ENCODE data around the gene UGT3A2.
"Not testable (repeated sequence)": the region's sequence is repeated elsewhere in the genome, so short reads cannot be mapped to it uniquely, and the experiment has no call there.

UGT3A2 gene

DNA sequence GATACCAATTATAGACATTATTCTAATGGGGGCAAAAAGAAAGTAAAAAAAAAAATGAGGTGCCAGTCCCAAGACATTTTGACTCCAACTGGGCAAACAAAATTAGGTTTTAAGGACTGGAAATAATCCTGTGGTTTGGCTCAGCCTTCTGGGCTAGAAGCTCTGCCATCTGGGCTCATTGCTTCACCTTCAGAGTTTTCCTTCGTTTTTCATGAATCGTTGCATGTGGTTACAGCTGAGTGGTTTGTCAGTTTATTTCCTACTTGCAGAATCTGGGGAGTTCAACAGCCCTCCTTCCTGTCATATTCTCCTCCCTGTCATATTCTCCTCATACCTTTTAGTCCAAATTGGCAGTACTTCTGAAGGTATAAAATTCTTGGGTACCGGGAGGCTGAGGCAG is 12.0 kb downstream of the UGT3A2 start:
- no peak for DNase-seq (ENCODE audit: low read depth)

DNA sequence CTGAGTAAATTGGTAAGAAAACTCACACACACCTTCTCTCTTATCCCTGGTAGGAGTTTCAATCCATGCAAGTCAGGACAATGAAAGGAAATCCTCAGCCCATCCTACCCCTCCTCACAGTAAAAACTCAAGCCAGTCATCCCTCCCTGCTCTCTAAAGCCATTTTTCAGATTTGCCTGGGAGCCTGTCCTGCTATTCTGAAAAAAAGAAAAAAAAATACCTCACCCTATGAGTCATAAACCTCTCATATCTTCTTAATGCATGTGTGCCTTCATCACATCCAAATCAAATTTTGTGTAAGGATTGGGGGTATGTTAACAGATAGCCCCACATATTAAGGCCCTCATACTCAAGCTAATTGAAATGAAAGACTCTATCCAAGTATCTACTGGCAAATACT is 14.1 kb downstream of the UGT3A2 start:
- no peak for DNase-seq (ENCODE audit: low read depth)

DNA sequence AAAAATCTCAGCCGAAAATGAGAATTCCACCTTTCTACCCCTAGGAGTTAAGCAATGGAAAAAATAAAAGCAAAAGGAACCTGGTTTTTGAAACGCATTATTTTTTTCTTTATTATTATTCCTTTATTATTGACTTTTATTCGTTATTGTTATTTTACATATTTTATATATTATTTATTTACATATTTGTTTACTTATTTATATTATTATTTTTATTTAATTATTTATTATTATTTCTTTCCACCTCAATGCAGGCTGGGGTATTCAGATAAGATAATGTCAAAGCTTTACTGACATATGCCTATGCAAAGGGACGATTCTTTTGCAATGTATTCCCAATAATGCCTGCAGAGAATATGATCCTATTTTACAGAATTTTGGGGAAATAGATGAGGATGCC is 16.7 kb downstream of the UGT3A2 start:
- DNase-seq (ENCODE audit: low read depth), result no peak

DNA sequence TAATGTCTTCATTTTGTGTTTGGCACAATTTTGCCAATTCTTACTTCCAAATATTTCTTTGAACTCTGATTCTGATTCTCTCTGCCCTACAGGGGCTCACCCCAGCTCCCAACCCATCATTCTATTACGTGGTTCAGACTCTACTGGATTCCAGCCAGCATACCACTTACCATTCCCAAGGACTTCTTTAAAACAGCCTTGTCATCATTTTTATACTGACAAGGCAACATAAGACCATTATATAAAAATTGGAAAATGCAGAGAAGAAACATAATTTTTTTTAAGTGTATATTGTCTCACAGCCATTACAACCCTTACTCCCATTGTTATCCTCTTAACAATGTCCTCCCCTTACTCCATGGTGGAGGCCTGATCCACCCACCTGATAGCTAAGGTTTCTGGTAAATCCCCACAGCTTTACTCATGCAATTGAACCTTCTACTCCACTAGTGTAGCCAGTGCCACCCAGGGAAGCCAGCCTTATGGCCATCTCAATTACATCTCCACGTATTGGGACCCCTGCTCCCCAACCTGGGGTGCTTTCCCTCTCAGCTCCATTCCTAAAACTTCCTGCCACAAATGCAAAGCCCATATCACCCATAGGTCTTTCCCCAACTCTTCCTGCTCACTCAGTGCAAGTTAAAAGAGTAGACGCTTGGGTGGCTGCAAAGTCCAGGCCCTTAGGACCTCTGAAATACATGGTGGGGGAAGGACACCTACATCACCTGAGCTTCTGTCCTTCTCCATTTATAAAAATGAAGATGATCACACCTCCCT is 19.1 kb downstream of the UGT3A2 start:
- DNase-seq (ENCODE audit: low read depth), result no peak

DNA sequence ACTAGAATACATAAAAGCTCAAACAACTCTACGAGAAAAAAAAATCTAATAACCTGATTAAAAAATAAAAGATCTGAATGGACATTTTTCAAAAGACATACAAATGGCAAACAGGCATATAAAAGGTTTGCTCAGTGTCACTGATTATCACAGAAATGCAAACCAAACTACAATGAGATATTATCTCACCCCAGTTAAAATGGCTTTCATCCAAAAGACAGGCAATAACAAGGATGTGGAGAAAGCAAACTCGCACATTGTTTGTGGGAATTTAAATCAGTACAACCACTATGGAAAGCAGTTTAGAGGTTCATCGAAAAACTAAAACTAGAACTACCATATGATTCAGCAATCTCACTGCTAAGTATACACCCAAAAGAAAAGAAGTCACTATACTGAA is 20.8 kb downstream of the UGT3A2 start:
- no peak for DNase-seq (ENCODE audit: low read depth)

DNA sequence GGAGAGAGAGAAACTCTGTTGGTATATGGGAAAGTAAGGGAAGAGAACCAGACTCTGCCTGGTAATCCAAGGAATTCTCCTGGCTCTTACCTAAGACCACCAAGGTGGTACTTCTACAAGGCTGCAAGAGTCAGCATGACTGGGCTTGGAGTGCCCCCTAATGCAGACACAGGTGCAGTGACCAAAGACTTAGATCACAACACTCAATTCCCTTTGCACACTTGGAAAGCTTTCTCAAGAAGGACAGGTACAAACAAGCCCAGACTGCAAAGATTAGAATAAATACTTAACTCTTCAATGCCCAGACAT is 25.2 kb downstream of the UGT3A2 start:
- no peak for DNase-seq (ENCODE audit: low read depth)

DNA sequence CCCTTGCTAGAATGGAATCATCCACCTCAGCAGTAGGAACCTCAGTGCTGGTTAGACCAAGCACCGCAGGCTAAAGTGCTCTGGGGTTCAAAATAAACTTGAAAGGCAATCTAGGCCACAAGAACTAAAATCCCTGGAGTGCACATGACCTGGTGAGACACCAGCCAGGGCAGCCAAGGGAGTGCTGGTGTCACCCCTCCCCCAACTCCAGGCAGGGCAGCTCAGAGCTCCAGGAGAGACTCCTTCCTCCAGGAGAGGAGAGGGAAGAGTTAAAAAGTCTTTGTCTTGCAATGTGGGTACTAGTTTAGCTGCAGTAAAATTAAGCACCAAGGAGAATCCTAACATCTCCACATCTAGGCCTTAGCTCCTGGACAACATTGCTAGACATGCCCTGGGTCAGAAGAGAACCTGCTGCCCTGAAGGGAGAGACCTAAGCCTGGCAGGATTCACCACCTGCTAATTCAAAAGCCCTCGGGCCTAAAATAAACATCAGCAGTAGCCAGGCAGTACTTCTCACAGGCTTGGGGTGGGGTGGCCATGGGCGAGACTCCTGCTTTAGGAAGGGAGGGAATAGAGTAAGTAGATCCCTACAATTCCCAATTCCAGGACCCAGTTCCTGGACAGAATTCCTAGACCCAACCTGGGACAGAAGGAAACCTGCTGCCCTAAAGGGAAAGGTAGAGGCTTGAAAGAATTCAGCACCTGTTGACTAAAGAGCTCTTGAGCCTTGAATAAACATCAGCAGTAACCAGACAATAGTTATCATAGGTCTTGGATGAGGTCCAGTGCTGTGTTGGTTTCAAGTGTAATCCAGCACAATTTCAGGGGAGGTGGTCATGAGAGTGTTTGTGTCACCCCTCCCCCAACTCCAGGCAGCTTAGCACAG is 25.8 kb downstream of the UGT3A2 start:
- DNase-seq (ENCODE audit: low read depth), result no peak

DNA sequence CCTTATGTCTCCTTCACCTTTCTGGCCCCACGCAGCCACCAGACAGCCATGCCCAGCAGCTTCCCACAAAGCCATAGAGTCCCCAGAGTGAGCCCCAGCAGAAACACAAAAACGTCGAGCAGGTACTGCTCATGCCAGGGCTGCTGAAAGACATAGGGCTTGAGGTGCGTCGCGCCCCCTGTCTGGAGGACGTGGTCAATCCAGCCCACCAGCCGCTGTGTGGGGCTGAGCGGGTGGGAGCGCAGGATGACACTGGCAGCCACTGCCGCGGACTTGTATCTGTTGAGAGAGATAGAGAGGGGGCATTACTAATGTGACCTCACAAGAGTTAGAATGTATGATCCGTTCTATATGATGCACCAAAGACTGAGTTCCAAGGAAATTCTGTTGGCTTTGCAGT is 31.0 kb downstream of the UGT3A2 start:
- no peak for DNase-seq (ENCODE audit: low read depth)

DNA sequence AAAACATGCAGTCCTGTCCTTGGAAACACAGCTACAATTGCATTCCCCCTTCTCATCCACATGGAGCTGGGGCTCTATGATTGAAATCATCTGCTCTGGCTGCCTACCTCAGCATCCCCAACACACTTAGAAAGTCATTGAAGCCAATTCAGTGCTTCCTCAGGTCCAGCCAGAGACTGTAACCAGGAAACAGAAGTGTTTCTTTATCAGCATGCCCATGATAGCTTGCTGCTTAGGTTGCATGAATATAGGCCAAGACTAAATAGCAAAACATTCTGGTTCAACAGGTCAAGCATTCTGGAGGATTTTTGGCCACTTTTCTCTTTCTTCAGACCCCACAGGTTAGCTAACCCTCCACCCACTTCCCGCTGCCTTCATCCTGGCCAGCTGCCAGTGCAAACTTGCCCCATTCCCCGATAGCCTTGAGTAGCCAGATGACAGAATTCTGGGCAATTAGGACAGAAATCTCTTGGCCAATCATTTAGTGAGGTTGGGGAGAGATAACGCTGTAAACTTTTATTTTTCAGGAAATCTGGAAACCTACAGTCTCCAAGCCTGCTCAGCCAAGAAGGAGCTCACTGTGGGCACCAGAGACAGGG is 32.0 kb downstream of the UGT3A2 start:
- DNase-seq (ENCODE audit: low read depth), result not testable (repeated sequence)

DNA sequence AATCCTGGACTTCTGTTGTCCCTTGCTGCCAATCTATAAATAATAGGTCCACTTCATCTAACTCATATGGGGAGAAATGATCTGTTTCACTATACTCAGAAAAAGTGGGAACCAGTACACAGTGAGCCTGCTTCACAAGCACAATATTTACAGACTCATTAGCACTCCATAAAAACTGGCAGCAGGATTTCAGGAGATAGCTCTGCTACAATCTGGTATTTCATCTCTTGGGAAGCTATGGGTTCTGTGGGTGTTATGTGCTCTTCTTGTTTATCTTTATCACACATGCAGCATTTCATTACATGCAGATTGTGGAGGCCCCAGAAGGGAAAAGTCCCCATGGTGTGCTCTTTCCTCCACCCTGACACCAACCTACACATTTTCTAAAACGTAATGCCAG is 33.2 kb downstream of the UGT3A2 start:
- DNase-seq (ENCODE audit: low read depth), result no peak

DNA sequence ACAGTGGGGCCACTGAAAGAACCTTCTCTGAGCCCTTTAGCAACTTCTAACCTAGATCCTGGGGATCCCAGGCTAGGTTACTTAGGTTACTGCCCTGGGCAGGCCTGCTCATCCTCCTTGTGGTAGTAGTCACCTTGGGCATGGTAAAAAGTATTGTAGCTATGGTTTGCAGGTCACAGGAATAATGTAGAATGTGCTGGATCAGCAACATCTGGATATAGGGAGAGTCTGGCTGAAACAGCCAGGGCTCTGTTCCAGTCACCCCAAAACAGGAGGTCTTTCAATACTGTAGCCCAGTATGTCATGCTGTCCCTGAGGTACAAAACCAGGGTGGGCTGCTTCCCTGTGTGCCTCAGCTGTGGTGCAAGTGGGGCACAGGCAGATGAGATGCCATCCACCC is 33.6 kb downstream of the UGT3A2 start:
- DNase-seq (ENCODE audit: low read depth), result no peak

DNA sequence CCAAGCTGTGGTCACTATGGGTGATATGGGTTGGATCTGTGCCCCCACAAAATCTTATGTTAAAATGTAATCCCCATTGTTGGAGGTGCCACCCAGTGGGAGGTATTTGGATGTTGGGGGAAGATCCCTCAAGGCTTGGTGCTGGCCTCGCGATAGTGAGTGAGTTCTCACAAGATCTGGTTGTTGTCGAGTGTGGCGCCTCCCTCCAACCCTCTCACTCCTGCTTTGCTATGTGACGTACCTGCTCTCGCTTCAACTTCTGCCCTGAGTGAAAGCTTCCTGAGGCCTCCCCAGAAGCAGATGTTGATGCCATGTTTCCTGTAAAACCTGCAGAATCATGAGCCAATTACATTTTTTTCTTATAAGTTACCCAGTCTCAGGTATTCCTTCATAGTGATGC is 35.5 kb downstream of the UGT3A2 start:
- DNase-seq (ENCODE audit: low read depth), result no peak

DNA sequence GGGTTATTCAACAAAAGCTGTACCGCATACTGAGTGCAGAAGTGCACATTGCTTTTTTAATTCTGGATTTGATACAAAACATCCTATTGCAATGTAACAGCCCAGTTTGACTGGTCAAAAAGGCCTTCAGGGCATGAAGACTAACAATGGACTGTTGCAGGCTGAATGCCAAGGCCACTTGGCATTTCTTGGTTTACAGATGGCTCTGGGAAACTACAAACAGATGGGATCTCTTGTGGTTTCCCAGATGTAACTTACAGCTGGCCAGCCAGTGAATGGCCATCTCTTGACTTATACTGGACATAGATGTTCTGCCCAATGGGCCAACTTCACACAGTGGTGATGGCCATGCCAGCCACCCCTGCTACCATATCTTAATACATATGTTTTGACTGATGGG is 36.8 kb downstream of the UGT3A2 start:
- DNase-seq (ENCODE audit: low read depth), result no peak

DNA sequence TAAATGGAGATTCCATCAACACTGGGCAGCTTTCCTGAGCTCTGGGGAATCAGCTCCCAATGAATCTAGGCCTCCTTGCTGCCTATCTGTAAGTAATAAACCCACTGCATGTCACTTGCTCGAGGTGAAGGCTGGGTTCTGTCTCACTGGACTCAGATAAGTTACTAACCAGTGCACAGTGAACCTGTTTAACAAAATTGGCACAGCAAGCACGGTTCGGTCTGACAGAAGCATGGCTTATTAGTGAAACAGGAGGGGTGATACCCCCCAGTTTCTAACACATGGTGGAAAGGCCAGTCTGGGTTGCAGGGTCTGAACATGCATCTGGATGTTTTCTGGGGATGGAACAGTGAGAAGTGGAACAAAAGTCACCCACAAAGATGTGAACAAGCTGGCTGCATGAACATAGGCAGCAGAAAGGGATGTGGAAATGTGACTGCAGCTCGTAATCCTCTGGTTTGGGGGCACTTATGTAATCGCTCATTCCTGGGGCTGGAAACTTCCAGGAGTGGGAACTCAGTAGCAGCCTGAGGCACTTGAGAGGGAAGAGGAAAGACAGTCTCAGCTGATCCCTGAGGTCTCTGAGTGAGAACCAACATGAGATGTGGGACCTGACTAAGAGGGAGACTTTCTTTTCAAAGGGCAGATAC is 37.7 kb downstream of the UGT3A2 start:
- DNase-seq (ENCODE audit: low read depth), result no peak

DNA sequence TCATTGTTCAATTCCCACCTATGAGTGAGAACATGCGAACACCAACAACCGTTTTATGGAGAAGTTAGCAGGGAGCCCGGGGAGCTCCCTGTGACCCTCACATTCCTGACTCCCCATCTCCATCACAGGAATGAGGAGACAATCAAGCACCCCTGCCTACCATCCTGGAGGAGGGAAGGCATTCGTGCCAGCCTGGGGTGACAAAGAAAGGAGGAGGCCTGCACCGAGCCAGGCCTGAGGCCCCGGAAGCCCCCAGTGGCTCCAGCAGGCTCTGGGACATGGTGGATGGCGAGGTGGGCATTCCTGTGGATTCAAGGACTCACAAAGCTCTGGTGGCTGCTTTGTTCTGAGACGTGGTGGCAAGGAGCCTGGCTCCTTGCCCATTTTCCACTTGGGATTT is 39.0 kb downstream of the UGT3A2 start:
- no peak for DNase-seq (ENCODE audit: low read depth)

DNA sequence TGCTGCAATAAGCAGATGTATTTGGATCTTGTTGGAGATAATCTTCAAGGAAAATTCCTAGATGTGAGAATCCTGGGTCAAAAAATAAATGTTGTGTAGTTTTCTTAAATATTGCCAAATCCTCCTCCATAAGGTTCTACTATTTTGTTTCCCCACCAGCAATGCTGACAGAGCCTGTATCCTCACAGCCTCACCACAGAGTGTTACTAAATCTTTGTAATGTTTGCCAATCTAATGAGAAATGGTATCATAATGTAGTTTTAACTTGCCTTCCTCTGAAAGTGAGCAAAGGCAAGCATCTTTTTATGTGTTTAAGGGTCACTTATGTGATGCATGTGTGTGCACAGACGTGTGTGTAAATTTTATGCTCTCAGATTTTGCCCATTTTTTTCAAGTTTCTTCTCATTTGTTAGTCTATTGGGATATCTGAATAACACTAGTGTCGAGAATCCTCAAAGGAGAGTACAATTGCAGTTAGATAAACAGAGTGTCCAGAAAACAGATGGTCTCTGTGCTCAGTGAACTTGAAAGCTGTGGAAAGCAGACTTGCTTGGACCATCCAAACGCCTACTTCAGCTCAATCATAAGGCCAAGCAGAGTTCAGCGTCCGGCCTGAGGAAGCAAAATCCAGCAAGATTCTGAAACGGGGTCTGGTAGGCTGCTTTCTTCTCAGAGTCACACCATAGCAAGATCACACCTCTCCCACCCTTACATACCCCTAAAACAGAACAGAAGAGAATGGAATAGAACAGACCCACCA is 39.8 kb downstream of the UGT3A2 start:
- no peak for DNase-seq (ENCODE audit: low read depth)

DNA sequence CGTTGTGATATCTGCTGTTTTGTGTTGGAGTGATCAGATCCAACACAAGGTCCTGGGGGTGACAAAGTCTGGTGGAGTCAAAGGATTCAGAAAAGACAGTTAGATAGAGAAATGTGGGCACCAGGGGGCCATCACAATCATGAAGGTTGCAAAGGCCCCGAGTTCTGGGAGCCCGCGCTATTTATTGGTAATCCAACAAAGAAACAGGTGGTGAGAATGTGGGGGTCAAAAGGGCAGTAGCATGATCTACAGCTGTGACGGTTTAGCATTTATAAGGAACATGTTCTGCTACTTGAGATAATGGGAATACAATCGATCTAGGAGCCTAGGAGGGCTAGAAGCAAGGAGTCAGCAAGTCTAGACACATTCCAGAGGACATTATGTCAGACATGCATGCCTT is 44.4 kb downstream of the UGT3A2 start:
- DNase-seq (ENCODE audit: low read depth), result not testable (repeated sequence)

DNA sequence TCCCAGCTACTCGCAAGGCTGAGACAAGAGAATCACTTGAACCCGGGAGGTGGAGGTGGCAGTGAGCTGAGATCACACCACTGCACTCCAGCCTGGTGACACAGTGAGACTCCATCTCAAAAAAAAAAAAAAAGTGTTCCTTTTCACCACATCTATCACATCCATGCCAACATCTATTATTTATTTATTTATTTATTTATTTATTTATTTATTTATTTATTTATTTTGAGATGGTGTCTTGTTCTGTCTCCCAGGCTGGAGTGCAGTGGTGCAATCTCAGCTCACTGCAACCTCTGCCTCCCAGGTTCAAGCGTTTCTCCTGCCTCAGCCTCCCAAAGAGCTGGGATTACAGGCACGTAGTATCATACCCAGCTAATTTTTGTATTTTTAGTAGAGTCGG is 47.1 kb downstream of the UGT3A2 start:
- not testable (repeated sequence) for DNase-seq (ENCODE audit: low read depth)

DNA sequence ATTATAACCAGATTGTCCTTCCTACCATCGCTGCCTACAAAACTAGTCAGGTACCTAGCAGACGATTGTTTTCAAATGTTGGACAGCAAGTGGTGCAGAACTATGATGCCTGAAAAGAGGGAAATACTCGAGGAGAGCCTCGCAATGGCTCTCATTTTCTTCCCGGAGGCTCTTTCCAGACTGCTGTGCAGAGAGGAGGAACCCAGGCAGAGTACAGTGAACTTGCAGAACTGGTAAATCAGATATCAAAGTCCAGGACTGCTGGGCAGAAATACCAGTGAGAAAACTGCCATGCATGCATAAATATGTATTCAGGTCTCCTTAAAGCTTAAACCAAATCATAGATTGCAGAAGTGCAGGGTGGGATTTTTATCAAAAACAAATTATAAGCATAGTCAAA is 49.1 kb downstream of the UGT3A2 start:
- no peak for DNase-seq (ENCODE audit: low read depth)

DNA sequence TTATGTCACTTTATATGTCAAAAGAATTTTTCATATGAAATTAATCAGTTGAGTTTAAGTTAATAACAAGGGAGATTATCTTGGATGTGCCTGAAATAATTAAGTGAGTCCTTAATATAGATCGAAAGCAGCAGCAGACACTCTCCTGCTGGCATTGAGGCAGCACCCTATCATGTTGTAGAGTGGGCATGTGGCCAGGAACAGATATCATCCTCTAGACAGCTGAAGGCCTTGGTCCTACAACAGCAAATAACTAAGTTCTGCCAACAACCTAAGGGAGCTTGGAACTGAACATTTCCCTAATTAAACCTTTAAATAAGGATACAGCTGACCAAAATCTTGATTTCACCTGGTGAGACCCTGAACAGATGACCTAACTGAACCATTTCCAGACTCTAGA is 49.7 kb downstream of the UGT3A2 start:
- no peak for DNase-seq (ENCODE audit: low read depth)

DNA sequence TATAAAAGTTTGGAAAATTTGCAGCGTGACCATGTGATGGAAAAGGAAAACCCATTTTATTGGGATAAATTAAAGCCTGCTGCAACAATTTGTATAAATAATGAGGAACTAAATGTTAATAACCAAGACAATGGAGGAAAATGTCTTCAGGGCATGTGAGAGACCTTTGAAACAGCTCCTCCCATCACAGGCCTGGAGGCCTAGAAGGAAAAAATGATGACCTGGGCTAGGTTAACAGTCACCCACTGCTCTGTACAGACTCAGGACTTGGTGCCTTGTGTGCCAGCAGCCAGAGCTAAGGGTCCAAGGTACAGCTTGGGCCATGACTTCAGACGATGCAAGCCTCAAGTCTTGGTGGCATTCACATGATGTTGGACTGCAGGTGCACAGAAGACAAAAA is 53.5 kb downstream of the UGT3A2 start:
- DNase-seq (ENCODE audit: low read depth), result no peak

DNA sequence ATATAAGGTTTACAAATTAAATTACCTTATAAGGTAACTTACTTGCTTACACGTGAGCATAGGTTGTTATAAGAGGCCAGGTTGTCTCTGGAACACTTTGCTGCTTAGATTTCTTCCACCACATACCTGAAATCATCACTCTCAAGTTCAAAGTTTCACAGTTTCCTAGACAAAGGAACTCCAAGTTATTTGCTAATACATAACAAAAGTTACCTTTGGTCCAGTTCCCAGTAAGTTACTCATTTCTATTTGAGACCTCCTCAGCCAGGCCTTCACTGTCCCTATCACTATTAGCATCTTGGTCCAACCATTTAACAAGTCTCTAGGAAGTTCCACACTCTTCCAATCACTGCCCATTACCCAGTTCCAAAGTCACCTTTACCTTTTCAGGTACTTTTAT is 57.0 kb downstream of the UGT3A2 start:
- no peak for DNase-seq (ENCODE audit: low read depth)
